Measurements from ENCODE around the gene RXYLT1. TPM values are rescaled to one million over a fixed set of nuclear protein-coding genes. Genes with fewer than 3 reads are reported as not detected.

The RXYLT1 gene
- total RNA-seq, 1 donor from 2014 or later: 13.3 TPM

- intact Hi-C loops (cut with DNase I): loop anchor here (10.0 kb wide), 1 partner anchor 336 kb away; no protein-coding TSS in a partner anchor
- Histone ChIP-seq H3K27ac (no peak overlapping the region), H3K36me3 (no peaks in the 10 kb centered on the region), H3K4me3 (no peak overlapping the region), H3K4me1 (no peaks in the 10 kb centered on the region), H3K27me3 (no peaks in the 10 kb centered on the region), H3K9me3 (no peaks in the 10 kb centered on the region)
- ATAC-seq (no peak), DNase-seq (no peak)
- TF ChIP-seq CTCF (IDR thresholded peaks at IDR 0.05): no peak
Observed at GRCh38 chr12:63848450-63848849, 68.7 kb downstream of the RXYLT1 start.

GRCh38 chr12:63849106-63849620, 69.5 kb downstream of the RXYLT1 start:
- Histone ChIP-seq H3K4me1 (no peaks in the 10 kb centered on the region), H3K36me3 (no peaks in the 10 kb centered on the region), H3K27me3 (no peaks in the 10 kb centered on the region), H3K27ac (no peak overlapping the region), H3K9me3 (no peaks in the 10 kb centered on the region), H3K4me3 (no peak overlapping the region)
- intact Hi-C loops (cut with DNase I): loop anchor here (10.0 kb wide), 1 partner anchor 336 kb away; no protein-coding TSS in a partner anchor
- no peak for TF ChIP-seq CTCF (IDR thresholded peaks at IDR 0.05)
- DNase-seq: no peak
- no peak for ATAC-seq

GRCh38 chr12:63849641-63850040, 69.9 kb downstream of the RXYLT1 start:
- TF ChIP-seq CTCF (IDR thresholded peaks at IDR 0.05): no peak
- DNase-seq (no peak), ATAC-seq (no peak)
- Histone ChIP-seq H3K4me3 (no peak overlapping the region), H3K4me1 (no peaks in the 10 kb centered on the region), H3K27me3 (no peaks in the 10 kb centered on the region), H3K36me3 (no peaks in the 10 kb centered on the region), H3K9me3 (no peaks in the 10 kb centered on the region), H3K27ac (no peak overlapping the region)
- intact Hi-C loops (cut with DNase I): loop anchor here (10.0 kb wide), 1 partner anchor 335 kb away; no protein-coding TSS in a partner anchor

- TF ChIP-seq CTCF (IDR thresholded peaks at IDR 0.05): no peak
- Histone ChIP-seq H3K36me3 (no peaks in the 10 kb centered on the region), H3K27me3 (no peaks in the 10 kb centered on the region), H3K4me1 (no peaks in the 10 kb centered on the region), H3K27ac (no peak overlapping the region), H3K4me3 (no peak overlapping the region), H3K9me3 (no peaks in the 10 kb centered on the region)
- DNase-seq: no peak
- intact Hi-C loops (cut with DNase I): no loop called here
- no peak for ATAC-seq
Observed at GRCh38 chr12:63853978-63854377, 74.3 kb downstream of the RXYLT1 start.

GRCh38 chr12:63855299-63855698, 75.6 kb downstream of the RXYLT1 start:
- Histone ChIP-seq H3K27me3 (no peaks in the 10 kb centered on the region), H3K4me3 (no peak overlapping the region), H3K36me3 (no peaks in the 10 kb centered on the region), H3K4me1 (no peaks in the 10 kb centered on the region), H3K9me3 (no peaks in the 10 kb centered on the region), H3K27ac (no peak overlapping the region)
- DNase-seq (no peak), ATAC-seq (no peak)
- TF ChIP-seq CTCF (IDR thresholded peaks at IDR 0.05): no peak
- intact Hi-C loops (cut with DNase I): no loop called here
